HG03378 (cell line): ENCODE measurements around the gene NR3C2.

ENCODE experiments used
- ATAC-seq: cut with Tn5 transposase; IDR thresholded peaks from one replicate; pipeline ENCODE4 v1.9.1; 2021; ENCODE audit warnings: mild to moderate bottlenecking, moderate library complexity; ENCODE audit not compliant: unreplicated experiment

Gene NR3C2

GRCh38 chr4:148059617-148060180 lies 382.5 kb downstream of the NR3C2 start:
- ATAC-seq, result no peak

GRCh38 chr4:148057984-148058859 lies 384.0 kb downstream of the NR3C2 start:
- ATAC-seq, result no peak

GRCh38 chr4:148057516-148057915 lies 384.7 kb downstream of the NR3C2 start:
- peak; percentile 43 for ATAC-seq

- ATAC-seq, result peak; percentile 92
Measured at GRCh38 chr4:148056879-148057278, 385.3 kb downstream of the NR3C2 start.

- ATAC-seq, result peak; percentile 21
Measured at GRCh38 chr4:148055844-148056243, 386.4 kb downstream of the NR3C2 start.

GRCh38 chr4:148054275-148054674 lies 387.9 kb downstream of the NR3C2 start:
- no peak for ATAC-seq

- no peak for ATAC-seq
Measured at GRCh38 chr4:148053298-148054003, 388.8 kb downstream of the NR3C2 start.

- no peak for ATAC-seq
Measured at GRCh38 chr4:148052448-148052847, 389.8 kb downstream of the NR3C2 start.

GRCh38 chr4:148051403-148051802 lies 390.8 kb downstream of the NR3C2 start:
- no peak for ATAC-seq

- ATAC-seq, result no peak
Measured at GRCh38 chr4:148048598-148048997, 393.6 kb downstream of the NR3C2 start.

- peak; percentile 97 for ATAC-seq
Measured at GRCh38 chr4:148044912-148045352, 397.3 kb downstream of the NR3C2 start.

- peak; percentile 2 for ATAC-seq
Measured at GRCh38 chr4:148044089-148044911, 397.9 kb downstream of the NR3C2 start.

- ATAC-seq, result no peak
Measured at GRCh38 chr4:148041606-148042329, 400.4 kb downstream of the NR3C2 start.

GRCh38 chr4:148034813-148035212 lies 407.4 kb downstream of the NR3C2 start:
- no peak for ATAC-seq

GRCh38 chr4:148030193-148030873 lies 411.9 kb downstream of the NR3C2 start:
- no peak for ATAC-seq

- no peak for ATAC-seq
Measured at GRCh38 chr4:148029781-148030180, 412.4 kb downstream of the NR3C2 start.
